CD4-positive, alpha-beta T cell (primary cell): ENCODE results near the gene SLC2A5. TPM values are rescaled to one million over a fixed set of nuclear protein-coding genes. Genes with fewer than 3 reads are reported as not detected.
"Not testable (repeated sequence)": the region's sequence is repeated elsewhere in the genome, so short reads cannot be mapped to it uniquely, and the experiment has no call there.

Experiments used
- ATAC-seq: fragments of 200-7000 bp; cut with Tn5 transposase; one replicate; pipeline ENCODE4 v1.10.0; 2022; ENCODE audit warnings: mild to moderate bottlenecking; ENCODE audit not compliant: poor library complexity
- CTCF ChIA-PET: fragments of 350-600 bp; sonication (Branson Sonifier 250); formaldehyde crosslinking; loops from one replicate; lab custom pipeline; 2021; ENCODE audit warnings: antibody characterized with exemption, inconsistent platforms; lab: Charles Lee
- POLR2A ChIA-PET: fragments of 350-600 bp; sonication (Branson Sonifier 250); formaldehyde crosslinking; loops from one replicate; lab custom pipeline; 2021; ENCODE audit warnings: antibody characterized with exemption, inconsistent platforms; lab: Charles Lee
- DNase-seq, 14 experiments: peaks; one replicate each; pipeline ENCODE4 v3.0.0-alpha.2; 2013 to 2020; ENCODE audit warnings: mixed read lengths in 2 of 14
- H3K27ac ChIP-seq, 2 donors: one replicate each; pipeline versions ENCODE4 v1.5.1 to v1.7.0; 2013; ENCODE audit warnings: low read length in 2 of 2, low read depth in 1 of 2, mild to moderate bottlenecking in 1 of 2
- H3K27me3 ChIP-seq, 2 experiments: 1 replicate in 1 of 2; 2 replicates in 1 of 2; pipeline versions ENCODE4 v1.6.1 to v1.7.0; 2013; ENCODE audit warnings: low read length in 2 of 2, control low read depth in 1 of 2, mild to moderate bottlenecking in 1 of 2, moderate library complexity in 1 of 2; ENCODE audit not compliant: insufficient read depth in 2 of 2, control insufficient read depth in 1 of 2
- H3K36me3 ChIP-seq: one replicate; pipeline ENCODE4 v1.6.1; 2013; ENCODE audit warnings: low read length, control low read depth; ENCODE audit not compliant: insufficient read depth
- H3K4me1 ChIP-seq: one replicate; pipeline ENCODE4 v1.6.1; 2013; ENCODE audit warnings: low read length, control low read depth; ENCODE audit not compliant: insufficient read depth
- H3K4me3 ChIP-seq: one replicate; pipeline ENCODE4 v1.5.1; 2013; ENCODE audit warnings: mild to moderate bottlenecking, low read length, moderate library complexity
- H3K9me3 ChIP-seq, 2 experiments: 1 replicate in 1 of 2; 2 replicates in 1 of 2; pipeline versions ENCODE4 v1.6.1 to v1.7.0; 2013; ENCODE audit warnings: low read length in 2 of 2, mild to moderate bottlenecking in 2 of 2, control low read depth in 1 of 2, moderate library complexity in 1 of 2; ENCODE audit not compliant: control insufficient read depth in 1 of 2, insufficient read depth in 1 of 2
- H3K27ac Mint-ChIP-seq: one replicate; pipeline ENCODE4 v1.8.0; 2020; ENCODE audit warnings: mixed read lengths
- H3K27me3 Mint-ChIP-seq: one replicate; pipeline ENCODE4 v1.8.0; 2021; ENCODE audit warnings: mixed read lengths
- H3K36me3 Mint-ChIP-seq: one replicate; pipeline ENCODE4 v1.8.0; 2021; ENCODE audit warnings: low read depth, mixed read lengths
- H3K4me1 Mint-ChIP-seq: one replicate; pipeline ENCODE4 v1.8.0; 2021; ENCODE audit warnings: low read depth, mixed read lengths
- H3K4me3 Mint-ChIP-seq: one replicate; pipeline ENCODE4 v1.8.0; 2020; ENCODE audit warnings: mild to moderate bottlenecking, mixed read lengths
- H3K9me3 Mint-ChIP-seq: one replicate; pipeline ENCODE4 v1.8.0; 2020; ENCODE audit warnings: mixed read lengths
- CTCF ChIP-seq: fragments of 200-600 bp; IDR thresholded peaks from one replicate; pipeline ENCODE4 v1.8.0; 2022; ENCODE audit warnings: antibody characterized with exemption, mild to moderate bottlenecking
- intact Hi-C, 2 experiments: fragments of 100-400 bp; cut with DNase I in 1 of 2; cut with micrococcal nuclease in 1 of 2; formaldehyde crosslinking; loops; one replicate each; pipeline versions ENCODE4 v1.15.1 to v1.9.0; 2023 to 2025; cut with DNase I, micrococcal nuclease
- total RNA-seq, 174 experiments: library from RNA in 2 of 174; stranded (reverse) in 2 of 174; gene quantifications; one replicate each; pipeline ENCODE4 v1.2.3 and lab custom pipeline; 2021 to 2026

The SLC2A5 gene
- total RNA-seq, 2 experiments from 2014 or later = not detected

- intact Hi-C loops = no loop called here
- Mint-ChIP-seq H3K27me3 (peaks cover 13% of the 10 kb centered on the region), H3K4me1 (no peaks in the 10 kb centered on the region), H3K27ac (no peak overlapping the region), H3K36me3 (no peaks in the 10 kb centered on the region), H3K9me3 (peaks cover 5% of the 10 kb centered on the region), H3K4me3 (no peak overlapping the region)
- H3K27me3 ChIP-seq = no peaks in the 10 kb centered on the region
- POLR2A ChIA-PET = no interaction called here
- CTCF ChIA-PET = no interaction called here
- H3K4me3 ChIP-seq = no peak overlapping the region
- H3K9me3 ChIP-seq = peaks cover 18 to 34% of the 10 kb centered on the region in 2 experiments
- no peaks in the 10 kb centered on the region for H3K36me3 ChIP-seq
- H3K4me1 ChIP-seq = no peaks in the 10 kb centered on the region
- H3K27ac ChIP-seq = no peak overlapping the region
- no peak for TF ChIP-seq CTCF
- ATAC-seq = no peak
- no peak for DNase-seq
Measured at GRCh38 chr1:9033363-9033762, 36.1 kb downstream of the SLC2A5 start.

GRCh38 chr1:9031484-9032259 lies 37.8 kb downstream of the SLC2A5 start:
- no peak overlapping the region for H3K27ac Mint-ChIP-seq
- Histone ChIP-seq H3K9me3 (peaks cover 18 to 34% of the 10 kb centered on the region in 2 experiments), H3K4me1 (no peaks in the 10 kb centered on the region), H3K36me3 (no peaks in the 10 kb centered on the region), H3K4me3 (no peak overlapping the region), H3K27me3 (no peaks in the 10 kb centered on the region), H3K27ac (no peak overlapping the region)
- H3K4me1 Mint-ChIP-seq = no peaks in the 10 kb centered on the region
- no peak overlapping the region for H3K4me3 Mint-ChIP-seq
- peaks cover 5% of the 10 kb centered on the region for H3K9me3 Mint-ChIP-seq
- no peak for TF ChIP-seq CTCF
- ChIA-PET CTCF (no interaction called here), POLR2A (no interaction called here)
- peaks cover 13% of the 10 kb centered on the region for H3K27me3 Mint-ChIP-seq
- intact Hi-C loops = no loop called here
- no peak for ATAC-seq
- DNase-seq = no peak
- no peaks in the 10 kb centered on the region for H3K36me3 Mint-ChIP-seq

DNA sequence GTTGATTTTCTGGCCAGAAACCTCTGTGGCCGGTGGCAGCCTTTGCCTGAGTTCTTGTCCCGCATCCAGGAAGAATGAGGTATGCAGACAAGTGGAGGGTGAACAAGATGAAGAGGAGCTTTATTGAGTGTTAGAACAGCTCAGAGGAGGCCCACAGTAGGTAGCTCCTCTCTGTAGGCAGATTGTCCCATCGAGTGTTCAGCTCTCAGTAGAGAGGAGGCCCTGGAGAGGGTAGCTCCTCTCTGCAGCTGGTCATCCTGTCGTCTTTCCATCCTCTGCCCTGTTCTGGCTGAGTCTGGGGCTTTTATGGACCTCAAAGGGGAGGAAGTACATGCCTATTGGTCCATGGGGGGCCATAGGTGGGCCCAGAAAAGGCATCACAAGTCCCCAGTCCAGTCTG lies 38.4 kb downstream of the SLC2A5 start:
- H3K27me3 ChIP-seq, H3K4me1 ChIP-seq, intact Hi-C loops, H3K36me3 Mint-ChIP-seq, H3K4me1 Mint-ChIP-seq, ATAC-seq, POLR2A ChIA-PET, DNase-seq, H3K27ac ChIP-seq, H3K27ac Mint-ChIP-seq, H3K36me3 ChIP-seq, H3K9me3 Mint-ChIP-seq, H3K4me3 ChIP-seq, H3K4me3 Mint-ChIP-seq, CTCF ChIA-PET: not testable (repeated sequence)
- peaks cover 13% of the 10 kb centered on the region for H3K27me3 Mint-ChIP-seq
- H3K9me3 ChIP-seq = peaks cover 18 to 30% of the 10 kb centered on the region in 2 experiments
